ENCODE measurements around the gene KRTAP5-2. TPM values are rescaled to one million over a fixed set of nuclear protein-coding genes. Genes with fewer than 3 reads are reported as not detected.
"Not testable (repeated sequence)": the region's sequence is repeated elsewhere in the genome, so short reads cannot be mapped to it uniquely, and the experiment has no call there.

Gene KRTAP5-2
- total RNA-seq, 1 experiment from 2014 or later: not detected

GRCh38 chr11:1586699-1587098 is 11.4 kb downstream of the KRTAP5-2 start:
- no peak overlapping the region for H3T11ph ChIP-seq (ENCODE audit: low read length)

GRCh38 chr11:1584661-1585370 is 13.3 kb downstream of the KRTAP5-2 start, which contains the start of gene KRTAP5-1:
KRTAP5-1 (minus strand) TSS chr11:1585283; CDS start chr11:1585249, 34 bp downstream.
- not testable (repeated sequence) for H3K56ac ChIP-seq (ENCODE audit: insufficient read length, low read depth, low read length); H2BK15ac ChIP-seq (ENCODE audit: low read depth, low read length); H3K23ac ChIP-seq (ENCODE audit: insufficient read length, low read depth, low read length); H3K4ac ChIP-seq (ENCODE audit: low read depth, low read length); H3K9ac ChIP-seq (ENCODE audit: extremely low read depth, insufficient read length, low read length); H2BK12ac ChIP-seq (ENCODE audit: insufficient read length, low read depth, low read length); H2BK5ac ChIP-seq (ENCODE audit: insufficient read length, low read length); H2AFZ ChIP-seq (ENCODE audit: low read length); H2BK20ac ChIP-seq (ENCODE audit: low read depth, low read length, poor library complexity, severe bottlenecking); H4K8ac ChIP-seq (replicated peaks; ENCODE audit: insufficient read length, low read depth, low read length); H3K79me1 ChIP-seq (ENCODE audit: insufficient read depth, low read depth, low read length, poor library complexity, severe bottlenecking); H2BK120ac ChIP-seq (ENCODE audit: low read depth, low read length, poor library complexity, severe bottlenecking); DNase-seq; H3K27ac Mint-ChIP-seq; H3K23me2 ChIP-seq (ENCODE audit: insufficient read length, low read depth, low read length, poor library complexity, severe bottlenecking); H4K20me1 ChIP-seq (ENCODE audit: control insufficient read depth, insufficient read depth, insufficient read length); H3K36me3 Mint-ChIP-seq (ENCODE audit: insufficient read depth in 1 of 3, low read depth in 3 of 3); H3K4me2 ChIP-seq (ENCODE audit: insufficient read depth, insufficient read length, low read length); H3K4me1 ChIP-seq (ENCODE audit: insufficient read depth, low read length); H3K9me3 ChIP-seq (ENCODE audit: control insufficient read depth, low read depth, low read length); H3K14ac ChIP-seq (ENCODE audit: insufficient read depth, low read length); H4K5ac ChIP-seq (ENCODE audit: insufficient read length, low read depth, low read length); H3T11ph ChIP-seq (ENCODE audit: low read length); H3K27ac ChIP-seq (ENCODE audit: insufficient read length, low read depth, low read length); H2AK5ac ChIP-seq (ENCODE audit: insufficient read length, low read length); H3K4me3 Mint-ChIP-seq; H3K79me2 ChIP-seq (ENCODE audit: insufficient read depth, low read length); H3K27me3 ChIP-seq (ENCODE audit: insufficient read depth, low read length); H4K91ac ChIP-seq (ENCODE audit: insufficient read length, low read depth, low read length); H3K18ac ChIP-seq (ENCODE audit: insufficient read length, low read depth, low read length); H3K4me1 Mint-ChIP-seq; H3K9me3 Mint-ChIP-seq
- no CpG with 5 or more reads among the region's 9 CpGs for WGBS (ENCODE audit: extremely low coverage, insufficient read length, low lambda C conversion rate)
- peaks cover 45% of the 10 kb centered on the region for H3K27me3 Mint-ChIP-seq (ENCODE audit: low read depth)

More at GRCh38 chr11:1586699-1587098, 11.4 kb downstream of the KRTAP5-2 start:
- H3K56ac ChIP-seq (ENCODE audit: insufficient read length, low read depth, low read length): no peak overlapping the region
- no peak overlapping the region for H2BK120ac ChIP-seq (ENCODE audit: low read depth, low read length, poor library complexity, severe bottlenecking)
- H3K27me3 Mint-ChIP-seq (ENCODE audit: low read depth): peaks cover 52% of the 10 kb centered on the region
- H3K27ac ChIP-seq (ENCODE audit: insufficient read length, low read depth, low read length): no peak overlapping the region
- H3K14ac ChIP-seq (ENCODE audit: insufficient read depth, low read length): no peak overlapping the region
- no peak for TF ChIP-seq CTCF (conservative IDR thresholded peaks at IDR 0.05)
- H4K20me1 ChIP-seq (ENCODE audit: control insufficient read depth, insufficient read depth, insufficient read length): no peaks in the 10 kb centered on the region
- no peak overlapping the region for H3K9ac ChIP-seq (ENCODE audit: extremely low read depth, insufficient read length, low read length)
- H2BK20ac ChIP-seq (ENCODE audit: low read depth, low read length, poor library complexity, severe bottlenecking): no peak overlapping the region
- H3K4me1 ChIP-seq (ENCODE audit: insufficient read depth, low read length): no peaks in the 10 kb centered on the region; the same call in 1 of the 2 replicates
- H3K79me1 ChIP-seq (ENCODE audit: insufficient read depth, low read depth, low read length, poor library complexity, severe bottlenecking): no peaks in the 10 kb centered on the region
- H3K23me2 ChIP-seq (ENCODE audit: insufficient read length, low read depth, low read length, poor library complexity, severe bottlenecking): no peaks in the 10 kb centered on the region
- peaks cover 0 to 2% of the 10 kb centered on the region in 2 experiments; a peak in 1 of 5 replicates for H3K9me3 Mint-ChIP-seq
- no peak overlapping the region for H2BK15ac ChIP-seq (ENCODE audit: low read depth, low read length)
- H4K91ac ChIP-seq (ENCODE audit: insufficient read length, low read depth, low read length): no peak overlapping the region
- WGBS (ENCODE audit: extremely low coverage, insufficient read length, low lambda C conversion rate): no CpG with 5 or more reads among the region's 2 CpGs
- H3K4me1 Mint-ChIP-seq: peaks cover 2 to 8% of the 10 kb centered on the region in 2 experiments; a peak in 2 of 4 replicates
- H4K5ac ChIP-seq (ENCODE audit: insufficient read length, low read depth, low read length): no peak overlapping the region
- H2BK5ac ChIP-seq (ENCODE audit: insufficient read length, low read length): no peak overlapping the region
- no peak overlapping the region for H3K27ac Mint-ChIP-seq
- H3K18ac ChIP-seq (ENCODE audit: insufficient read length, low read depth, low read length): no peak overlapping the region
- no peak overlapping the region for H3K23ac ChIP-seq (ENCODE audit: insufficient read length, low read depth, low read length)
- H4K8ac ChIP-seq (replicated peaks; ENCODE audit: insufficient read length, low read depth, low read length): no peak overlapping the region
- H3K9me3 ChIP-seq (ENCODE audit: control insufficient read depth, low read depth, low read length): no peaks in the 10 kb centered on the region
- no peak overlapping the region for H2AK5ac ChIP-seq (ENCODE audit: insufficient read length, low read length)
- no peaks in the 10 kb centered on the region for H3K27me3 ChIP-seq (ENCODE audit: insufficient read depth, low read length)
- no peak overlapping the region for H3K4me2 ChIP-seq (ENCODE audit: insufficient read depth, insufficient read length, low read length)
- no peak for DNase-seq
- H3K79me2 ChIP-seq (ENCODE audit: insufficient read depth, low read length): no peaks in the 10 kb centered on the region
- no peak overlapping the region for H3K4ac ChIP-seq (ENCODE audit: low read depth, low read length)
- no peaks in the 10 kb centered on the region for H3K36me3 Mint-ChIP-seq (ENCODE audit: insufficient read depth in 1 of 3, low read depth in 3 of 3)
- no peak overlapping the region for H2BK12ac ChIP-seq (ENCODE audit: insufficient read length, low read depth, low read length)
- no peak overlapping the region for H2AFZ ChIP-seq (ENCODE audit: low read length)
- no peak overlapping the region for H3K4me3 Mint-ChIP-seq

Data from H9 (cell line).